NCI-H146 (cell line): ENCODE measurements around the gene RASGRF2.

Source experiments
- DNase-seq: peaks from one replicate; lab custom pipeline; 2025; lab: John Stamatoyannopoulos, UW

RASGRF2 gene

GRCh38 chr5:80955082-80955590 is 5.0 kb upstream of the RASGRF2 start:
- DNase-seq = no peak

DNA sequence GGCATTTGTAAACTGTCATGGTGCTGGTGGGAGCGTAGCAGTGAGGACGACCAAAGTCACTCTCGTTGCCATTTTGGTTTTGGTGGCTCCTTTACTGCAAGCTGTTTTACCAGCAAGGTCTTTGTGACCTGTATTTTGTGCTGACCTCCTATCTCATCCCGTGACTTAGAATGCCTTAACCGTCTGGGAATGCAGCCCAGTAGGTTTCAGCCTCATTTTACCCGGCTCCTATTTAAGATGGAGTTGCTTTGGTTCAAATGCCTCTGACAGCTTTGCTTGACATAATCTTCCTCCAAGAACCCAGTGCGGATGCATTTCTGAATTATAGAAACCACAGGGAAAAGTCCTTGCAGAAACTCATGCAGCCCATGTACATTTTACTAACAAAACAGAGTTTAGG is 3.9 kb upstream of the RASGRF2 start:
- no peak for DNase-seq

- peak; percentile 98 for DNase-seq
These were observed 3.0 kb upstream of the RASGRF2 start for GRCh38 chr5:80957031-80957761.

GRCh38 chr5:80958616-80959015 is 1.5 kb upstream of the RASGRF2 start:
- DNase-seq = peak; percentile 71

DNA sequence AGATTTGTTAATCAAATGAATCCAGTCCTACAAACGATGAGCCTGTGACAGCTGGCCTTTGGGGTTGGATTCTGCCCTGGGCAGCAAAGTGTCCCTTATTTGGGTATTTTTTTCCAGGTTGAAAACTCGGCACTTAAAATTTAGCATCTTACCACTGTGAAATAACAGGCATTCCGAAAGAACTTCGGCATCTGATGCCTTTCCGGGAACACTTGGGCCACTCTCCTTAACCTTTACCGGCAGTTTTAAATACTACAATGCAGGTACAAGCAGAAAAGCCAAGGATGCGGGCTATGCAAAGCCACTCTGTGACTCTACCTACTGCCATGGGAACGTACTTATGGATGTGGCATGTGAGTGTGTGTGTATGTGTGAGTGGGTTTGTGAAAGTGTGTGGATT is 1.0 kb upstream of the RASGRF2 start:
- no peak for DNase-seq

GRCh38 chr5:80960531-80961375 is 590 bp downstream of the RASGRF2 start:
- peak; percentile 48 for DNase-seq

DNA sequence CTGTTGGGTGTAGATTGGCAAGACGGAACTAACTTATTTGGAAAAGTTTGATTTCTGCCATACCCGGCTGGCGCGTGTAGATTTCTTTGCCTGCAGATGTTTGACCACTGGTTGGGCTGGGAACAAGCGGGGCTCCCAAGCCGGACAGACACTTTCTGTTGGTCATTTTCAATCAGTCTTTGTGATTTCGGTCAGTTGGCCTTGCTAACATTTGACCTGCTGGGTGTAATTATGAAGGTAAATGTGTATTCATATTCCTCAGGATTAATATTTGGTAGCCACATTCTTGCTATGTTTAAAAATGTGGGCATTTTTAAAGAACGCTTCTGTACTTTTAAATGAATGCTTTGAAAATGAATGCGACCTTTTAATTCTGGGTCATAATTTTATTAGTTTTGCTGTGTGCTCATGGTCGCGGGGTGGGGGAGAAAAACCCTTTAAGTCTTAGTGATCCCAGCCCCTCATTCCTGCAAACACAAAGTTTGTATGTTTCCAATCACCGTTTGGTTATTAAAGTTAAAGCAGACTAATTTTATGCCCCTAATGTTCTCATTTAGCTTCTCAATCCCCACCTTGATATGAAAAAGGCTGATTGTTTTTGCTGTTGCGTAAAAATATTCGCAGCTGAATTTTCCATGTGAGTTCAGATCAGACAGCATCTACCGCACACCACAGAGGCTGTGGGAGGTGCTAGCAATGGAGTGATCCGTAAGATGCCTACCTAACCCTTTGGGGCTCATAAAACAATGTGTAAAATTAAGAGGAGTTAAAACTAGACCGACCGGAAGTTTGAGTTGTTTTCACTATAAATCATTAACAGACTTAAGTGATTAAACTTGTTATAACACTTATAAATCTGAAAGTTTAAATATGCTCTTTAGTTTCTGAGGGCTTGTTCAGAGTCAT is 1.5 kb downstream of the RASGRF2 start:
- DNase-seq = no peak

GRCh38 chr5:80962630-80963520 is 2.7 kb downstream of the RASGRF2 start:
- DNase-seq = no peak

- peak; percentile 46 for DNase-seq
These were observed 3.3 kb downstream of the RASGRF2 start for GRCh38 chr5:80963521-80963895.

DNA sequence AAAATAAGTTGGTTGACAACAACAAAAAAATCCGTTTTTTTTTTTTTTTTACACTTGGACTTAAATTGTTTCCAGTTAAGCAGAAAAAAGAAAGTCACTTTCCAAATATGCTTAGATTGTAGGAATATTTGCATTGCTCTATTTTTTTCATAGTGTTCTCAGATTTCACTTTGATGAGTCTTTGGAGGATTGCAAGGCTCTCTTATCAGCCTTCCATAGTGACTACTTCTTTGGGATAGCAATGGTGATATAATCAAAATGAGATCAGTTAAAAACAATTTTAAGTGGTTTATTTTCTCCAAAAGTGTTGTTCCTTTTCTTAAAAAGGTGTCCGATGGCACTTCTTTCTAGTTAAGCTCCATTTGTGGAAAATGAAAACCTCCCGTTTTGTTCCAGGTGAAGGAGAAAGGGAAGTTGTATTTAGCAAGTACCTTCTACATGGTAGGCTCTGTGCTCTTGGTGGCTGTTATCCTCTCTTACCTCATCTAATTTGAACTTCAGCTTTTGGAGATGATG is 3.9 kb downstream of the RASGRF2 start:
- no peak for DNase-seq

DNA sequence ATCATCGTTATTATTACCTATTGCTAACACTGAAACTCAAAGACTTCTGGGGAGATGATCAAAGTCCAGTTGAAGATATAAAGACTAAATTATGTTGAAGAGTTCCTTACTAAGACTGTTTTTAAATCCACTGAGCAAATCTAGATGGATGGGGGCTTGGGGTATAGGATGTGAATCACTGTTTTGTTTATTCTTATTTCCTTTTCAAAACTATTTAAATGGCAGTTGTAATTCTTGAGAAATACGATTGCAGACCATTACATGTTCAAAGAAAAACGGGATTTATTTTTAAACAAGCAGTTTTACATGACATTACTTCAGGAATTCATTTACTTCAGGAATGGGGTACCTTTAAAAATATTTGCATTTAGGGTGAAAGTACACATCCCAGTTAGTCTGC is 4.3 kb downstream of the RASGRF2 start:
- DNase-seq = no peak

DNA sequence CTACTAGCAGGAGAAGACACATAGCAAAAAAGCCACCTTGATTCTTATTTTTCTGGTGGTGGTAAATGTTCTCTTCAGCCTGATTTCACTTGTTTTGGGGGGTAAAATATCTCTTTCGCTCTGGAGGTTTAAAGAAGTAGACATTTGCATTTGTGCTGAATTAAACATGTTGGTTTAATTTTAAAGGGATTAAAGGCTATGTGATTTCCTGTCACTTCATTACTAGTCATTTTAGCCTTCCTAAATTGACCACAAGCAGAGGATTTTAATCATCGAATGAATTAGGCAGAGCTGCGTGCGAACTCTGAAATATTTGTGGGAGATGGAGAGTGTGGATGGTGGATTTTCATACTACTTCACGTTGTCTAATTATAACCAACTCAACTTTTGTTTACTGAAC is 4.8 kb downstream of the RASGRF2 start:
- DNase-seq = no peak

DNA sequence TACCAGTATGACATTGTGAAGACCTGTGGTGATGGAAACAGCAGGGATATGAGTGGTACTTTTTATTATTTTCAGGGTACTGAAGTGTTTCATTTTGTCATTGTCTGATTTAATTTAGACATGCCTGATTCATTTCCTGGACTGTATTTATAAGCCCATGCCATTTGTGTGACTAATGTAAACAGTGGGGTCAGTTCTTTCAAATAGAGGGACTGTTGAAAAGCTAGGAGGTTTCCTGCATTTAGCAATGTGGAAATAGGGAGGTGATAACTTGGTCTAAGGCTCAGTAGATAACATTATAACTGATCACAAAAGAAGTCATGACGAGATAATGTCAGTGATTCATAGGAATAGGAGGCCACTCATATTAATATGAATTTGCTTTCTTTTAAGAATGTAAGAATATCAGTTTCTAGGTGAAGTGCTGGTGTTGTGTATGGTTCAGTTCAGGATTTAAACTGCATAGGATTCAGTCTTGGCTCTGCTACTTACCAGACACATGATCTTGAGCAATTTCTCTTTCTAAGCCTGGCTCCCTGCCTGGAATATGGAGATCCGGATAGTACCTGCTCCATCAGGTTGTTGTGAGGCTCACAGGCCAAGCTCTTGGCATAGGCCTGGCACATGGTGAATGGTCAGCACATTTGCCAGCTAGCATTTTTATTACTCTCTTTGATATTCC is 7.5 kb downstream of the RASGRF2 start:
- DNase-seq = peak; percentile 66

DNA sequence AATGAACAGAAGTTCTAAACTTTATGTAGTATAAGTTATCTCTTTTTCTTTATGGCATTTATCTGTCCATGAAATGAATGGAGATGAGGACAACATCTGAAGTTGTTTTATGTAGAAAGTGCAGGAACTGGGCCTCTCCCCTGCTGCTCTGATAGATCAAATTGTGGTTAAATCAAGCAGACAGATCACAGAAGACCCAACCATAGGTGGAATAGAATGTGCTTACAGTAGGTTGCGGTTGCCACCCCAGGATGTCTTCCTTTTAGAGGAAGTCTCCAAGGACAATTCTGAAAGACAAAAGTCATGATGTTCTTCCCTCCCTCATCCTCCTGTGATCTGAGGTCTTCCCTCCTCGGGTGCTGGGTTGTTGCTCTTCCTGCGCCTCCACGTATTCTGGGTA is 12.9 kb downstream of the RASGRF2 start:
- no peak for DNase-seq

DNA sequence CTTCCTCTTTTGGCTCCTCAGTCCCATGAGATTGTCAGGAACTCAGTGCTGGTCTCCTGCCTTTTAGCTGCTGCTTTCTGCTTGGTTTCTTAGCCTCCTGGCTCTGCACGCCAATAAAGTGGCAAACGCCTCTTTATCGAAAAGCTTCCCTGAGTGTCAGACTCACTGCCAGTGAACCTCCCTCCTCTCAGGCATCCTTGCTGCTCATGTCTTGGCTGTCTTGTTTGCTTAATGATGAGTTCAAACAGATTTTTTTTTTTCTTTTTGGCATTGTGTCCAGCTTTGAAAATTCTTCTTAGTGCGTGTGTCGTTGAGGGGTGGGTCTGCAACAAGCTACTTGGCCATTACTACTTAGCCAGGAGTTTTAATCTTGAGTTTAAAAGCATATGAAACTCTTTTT is 14.9 kb downstream of the RASGRF2 start:
- no peak for DNase-seq

DNA sequence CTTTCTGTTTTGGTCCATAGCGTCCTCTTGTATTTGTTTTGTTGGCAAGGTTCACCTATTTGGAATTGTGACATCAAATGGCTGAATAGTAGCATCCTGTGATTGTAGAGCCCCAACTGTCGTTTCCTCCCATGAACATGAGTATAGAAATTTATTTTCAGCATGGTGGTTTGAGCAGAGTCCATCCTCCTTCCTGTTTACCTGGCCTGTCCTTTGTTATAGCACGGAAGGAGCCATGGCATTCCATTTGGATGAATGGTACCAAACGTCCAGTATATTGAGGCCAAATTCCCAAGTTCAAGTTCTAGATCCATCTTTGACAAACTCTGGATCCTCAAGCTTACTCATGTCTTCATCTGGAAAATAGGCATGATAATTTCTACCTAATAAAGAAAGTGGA is 16.8 kb downstream of the RASGRF2 start:
- no peak for DNase-seq

GRCh38 chr5:80977764-80978163 is 17.6 kb downstream of the RASGRF2 start:
- no peak for DNase-seq

GRCh38 chr5:80978772-80979317 is 18.7 kb downstream of the RASGRF2 start:
- no peak for DNase-seq

GRCh38 chr5:80982093-80982492 is 21.9 kb downstream of the RASGRF2 start:
- no peak for DNase-seq

DNA sequence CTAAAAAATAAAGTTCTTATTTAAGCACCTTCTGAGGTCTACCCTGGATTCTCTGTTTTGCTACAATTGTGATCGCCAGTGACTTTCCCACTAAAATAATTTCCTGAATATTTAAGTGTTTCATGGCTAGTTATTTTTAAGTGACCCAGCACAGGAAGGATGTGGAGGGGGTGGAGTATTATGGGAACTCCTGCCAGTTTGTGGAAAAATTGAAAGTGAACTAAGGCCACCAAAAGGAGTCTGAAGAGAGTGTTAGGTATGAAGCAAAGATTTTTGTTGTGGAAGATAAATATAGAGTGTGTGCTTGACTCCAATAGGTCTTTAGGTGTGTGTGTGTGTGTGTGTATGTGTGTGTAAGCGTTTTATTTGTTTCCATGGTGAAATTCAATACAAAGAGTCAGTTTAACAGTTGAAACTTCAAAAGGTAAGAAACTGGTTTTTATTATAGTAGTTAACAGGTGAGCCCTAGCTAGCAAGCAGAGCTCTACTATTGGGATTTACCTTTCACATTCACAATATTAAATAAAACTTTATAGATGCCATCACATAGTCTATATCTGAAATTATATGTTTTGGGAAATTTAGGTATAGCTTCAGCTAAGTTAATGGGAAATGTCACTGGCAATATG is 25.6 kb downstream of the RASGRF2 start:
- DNase-seq = no peak
